ENCODE measurements around the gene MAB21L4.
A peak's percentile ranks its signal among the peaks of the same experiment; 100 is the strongest.

The MAB21L4 gene

GRCh38 chr2:240840435-240841060 lies 55.4 kb downstream of the MAB21L4 start:
- no peaks in the 10 kb centered on the region for H4K20me1 ChIP-seq (ENCODE audit: insufficient read depth)
- no peak overlapping the region for H3K9ac ChIP-seq
- no peaks in the 10 kb centered on the region for H3K4me1 ChIP-seq (ENCODE audit: low read depth, poor library complexity, severe bottlenecking)
- H2AFZ ChIP-seq (ENCODE audit: low read depth): no peak overlapping the region
- H3K79me2 ChIP-seq (ENCODE audit: insufficient read depth, low read depth): no peaks in the 10 kb centered on the region
- H3K27me3 ChIP-seq (ENCODE audit: insufficient read depth, low read depth): peaks cover 29% of the 10 kb centered on the region; the same call in 1 of the 2 replicates
- no peaks in the 10 kb centered on the region for H3K36me3 ChIP-seq (ENCODE audit: insufficient read depth)
- no peak overlapping the region for H3K27ac ChIP-seq
- no peak overlapping the region for H3K4me3 ChIP-seq (IDR thresholded peaks at IDR 0.05; ENCODE audit: insufficient read depth, low read depth, low read length)
- 0 out of 2 replicates have a peak, but pooled peaks have one; percentile 17 for TF ChIP-seq CTCF (conservative IDR thresholded peaks at IDR 0.05; ENCODE audit: low read depth, low read length)
- H3K4me2 ChIP-seq: no peak overlapping the region

GRCh38 chr2:240839152-240840143 lies 56.5 kb downstream of the MAB21L4 start:
- H2AFZ ChIP-seq (ENCODE audit: low read depth): no peak overlapping the region
- H3K36me3 ChIP-seq (ENCODE audit: insufficient read depth): no peaks in the 10 kb centered on the region
- H3K4me3 ChIP-seq (IDR thresholded peaks at IDR 0.05; ENCODE audit: insufficient read depth, low read depth, low read length): no peak overlapping the region
- no peak overlapping the region for H3K4me2 ChIP-seq
- no peak overlapping the region for H3K27ac ChIP-seq
- TF ChIP-seq CTCF (conservative IDR thresholded peaks at IDR 0.05; ENCODE audit: low read depth, low read length): no peak
- no peaks in the 10 kb centered on the region for H4K20me1 ChIP-seq (ENCODE audit: insufficient read depth)
- peaks cover 28% of the 10 kb centered on the region; the same call in 1 of the 2 replicates for H3K27me3 ChIP-seq (ENCODE audit: insufficient read depth, low read depth)
- no peak overlapping the region for H3K9ac ChIP-seq
- H3K4me1 ChIP-seq (ENCODE audit: low read depth, poor library complexity, severe bottlenecking): no peaks in the 10 kb centered on the region
- H3K79me2 ChIP-seq (ENCODE audit: insufficient read depth, low read depth): no peaks in the 10 kb centered on the region

GRCh38 chr2:240837621-240838020 lies 58.3 kb downstream of the MAB21L4 start:
- no peaks in the 10 kb centered on the region for H3K79me2 ChIP-seq (ENCODE audit: insufficient read depth, low read depth)
- H3K9ac ChIP-seq: no peak overlapping the region
- H3K4me3 ChIP-seq (IDR thresholded peaks at IDR 0.05; ENCODE audit: insufficient read depth, low read depth, low read length): no peak overlapping the region
- peaks cover 19% of the 10 kb centered on the region; the same call in 1 of the 2 replicates for H3K27me3 ChIP-seq (ENCODE audit: insufficient read depth, low read depth)
- no peak for TF ChIP-seq CTCF (conservative IDR thresholded peaks at IDR 0.05; ENCODE audit: low read depth, low read length)
- H3K36me3 ChIP-seq (ENCODE audit: insufficient read depth): no peaks in the 10 kb centered on the region
- H3K4me1 ChIP-seq (ENCODE audit: low read depth, poor library complexity, severe bottlenecking): no peaks in the 10 kb centered on the region
- no peak overlapping the region for H3K27ac ChIP-seq
- H3K4me2 ChIP-seq: no peak overlapping the region
- H4K20me1 ChIP-seq (ENCODE audit: insufficient read depth): no peaks in the 10 kb centered on the region
- H2AFZ ChIP-seq (ENCODE audit: low read depth): no peak overlapping the region

- Histone ChIP-seq H3K27me3 (ENCODE audit: insufficient read depth, low read depth) (peaks cover 19% of the 10 kb centered on the region; the same call in 1 of the 2 replicates), H4K20me1 (ENCODE audit: insufficient read depth) (no peaks in the 10 kb centered on the region), H3K36me3 (ENCODE audit: insufficient read depth) (no peaks in the 10 kb centered on the region), H3K79me2 (ENCODE audit: insufficient read depth, low read depth) (no peaks in the 10 kb centered on the region), H3K4me1 (ENCODE audit: low read depth, poor library complexity, severe bottlenecking) (peaks cover under 1% of the 10 kb centered on the region), H3K4me3 (IDR thresholded peaks at IDR 0.05; ENCODE audit: insufficient read depth, low read depth, low read length) (no peak overlapping the region), H2AFZ (ENCODE audit: low read depth) (no peak overlapping the region), H3K27ac (no peak overlapping the region), H3K4me2 (no peak overlapping the region), H3K9ac (no peak overlapping the region)
- no peak for TF ChIP-seq CTCF (conservative IDR thresholded peaks at IDR 0.05; ENCODE audit: low read depth, low read length)
These were observed 59.0 kb downstream of the MAB21L4 start for GRCh38 chr2:240836781-240837467.

Measured in KMS-11 (cell line).